KMS-11 (cell line): ENCODE data around the gene PCSK6.

Experiments
- H2AFZ ChIP-seq: fragments of 200-600 bp; sonication (generic); 2 replicates; pipeline ENCODE4 v1.6.1; 2016; ENCODE audit warnings: antibody characterized with exemption, mixed run types, low read depth
- H3K27ac ChIP-seq: fragments of 200-600 bp; sonication (generic); 2 replicates; pipeline ENCODE4 v1.6.1; 2016; ENCODE audit warnings: mild to moderate bottlenecking, mixed run types
- H3K27me3 ChIP-seq: fragments of 200-600 bp; sonication (generic); 2 replicates; pipeline ENCODE4 v1.6.1; 2017; ENCODE audit warnings: mild to moderate bottlenecking, low read depth, mixed run types, moderate library complexity; ENCODE audit not compliant: insufficient read depth
- H3K36me3 ChIP-seq: fragments of 200-600 bp; sonication (generic); 2 replicates; pipeline ENCODE4 v1.6.1; 2017; ENCODE audit warnings: mild to moderate bottlenecking, mixed run types; ENCODE audit not compliant: insufficient read depth
- H3K4me1 ChIP-seq: fragments of 200-600 bp; sonication (generic); 2 replicates; pipeline ENCODE4 v1.6.1; 2016; ENCODE audit warnings: mild to moderate bottlenecking, low read depth, mixed run types; ENCODE audit not compliant: poor library complexity, severe bottlenecking
- H3K4me2 ChIP-seq: fragments of 200-600 bp; sonication (generic); 2 replicates; pipeline ENCODE4 v1.7.0; 2016; ENCODE audit warnings: mild to moderate bottlenecking, mixed run types
- H3K4me3 ChIP-seq: fragments of 200-600 bp; sonication (generic); IDR thresholded peaks from 2 replicates; pipeline ENCODE4 v1.6.1; 2017; ENCODE audit warnings: low read depth, low read length, mixed read lengths; ENCODE audit not compliant: insufficient read depth
- H3K79me2 ChIP-seq: fragments of 200-600 bp; sonication (generic); 2 replicates; pipeline ENCODE4 v1.6.1; 2016; ENCODE audit warnings: low read depth, mixed run types; ENCODE audit not compliant: insufficient read depth
- H3K9ac ChIP-seq: fragments of 200-600 bp; sonication (generic); 2 replicates; pipeline ENCODE4 v1.6.1; 2016; ENCODE audit warnings: mild to moderate bottlenecking, mixed run types
- H4K20me1 ChIP-seq: fragments of 200-600 bp; sonication (generic); 2 replicates; pipeline ENCODE4 v1.6.1; 2016; ENCODE audit warnings: mild to moderate bottlenecking, mixed run types; ENCODE audit not compliant: insufficient read depth
- CTCF ChIP-seq: fragments of 200-600 bp; sonication (generic); conservative IDR thresholded peaks from 2 replicates; pipeline ENCODE4 v1.6.1; 2017; ENCODE audit warnings: low read depth, mild to moderate bottlenecking, antibody characterized with exemption, low read length, moderate library complexity, mixed read lengths

Gene PCSK6

GRCh38 chr15:101286471-101287114 is 202.9 kb downstream of the PCSK6 start:
- H3K36me3 ChIP-seq: peaks cover 25% of the 10 kb centered on the region; the same call in 1 of the 2 replicates
- no peak overlapping the region for H2AFZ ChIP-seq
- peaks cover 2% of the 10 kb centered on the region for H4K20me1 ChIP-seq
- peaks cover 4% of the 10 kb centered on the region for H3K4me1 ChIP-seq
- H3K27ac ChIP-seq: no peak overlapping the region
- TF ChIP-seq CTCF: no peak
- no peaks in the 10 kb centered on the region for H3K27me3 ChIP-seq
- no peak overlapping the region for H3K9ac ChIP-seq
- H3K4me2 ChIP-seq: no peak overlapping the region
- H3K79me2 ChIP-seq: peaks cover 52% of the 10 kb centered on the region
- H3K4me3 ChIP-seq: no peak overlapping the region

GRCh38 chr15:101283931-101284330 is 205.6 kb downstream of the PCSK6 start:
- Histone ChIP-seq H3K27ac (no peak overlapping the region), H3K4me3 (no peak overlapping the region), H3K4me1 (peaks cover 4% of the 10 kb centered on the region), H3K27me3 (no peaks in the 10 kb centered on the region), H3K36me3 (peaks cover 16% of the 10 kb centered on the region; the same call in 1 of the 2 replicates), H3K79me2 (peaks cover 26% of the 10 kb centered on the region; the same call in 1 of the 2 replicates), H4K20me1 (peaks cover 2% of the 10 kb centered on the region; the same call in 1 of the 2 replicates), H2AFZ (no peak overlapping the region), H3K4me2 (no peak overlapping the region), H3K9ac (no peak overlapping the region)
- no peak for TF ChIP-seq CTCF

GRCh38 chr15:101280007-101280406 is 209.5 kb downstream of the PCSK6 start:
- H3K36me3 ChIP-seq: no peaks in the 10 kb centered on the region

GRCh38 chr15:101277943-101278564 is 211.5 kb downstream of the PCSK6 start:
- Histone ChIP-seq H3K4me2 (peak overlapping the region; percentile 76), H2AFZ (no peak overlapping the region; the same call in 1 of the 2 replicates), H3K9ac (no peak overlapping the region), H3K4me3 (no peak overlapping the region), H3K79me2 (peaks cover 21% of the 10 kb centered on the region; the same call in 1 of the 2 replicates), H4K20me1 (no peaks in the 10 kb centered on the region), H3K27ac (no peak overlapping the region), H3K36me3 (peaks cover 10% of the 10 kb centered on the region; the same call in 1 of the 2 replicates), H3K4me1 (peaks cover 29% of the 10 kb centered on the region), H3K27me3 (no peaks in the 10 kb centered on the region)
- TF ChIP-seq CTCF: no peak

More at GRCh38 chr15:101280007-101280406, 209.5 kb downstream of the PCSK6 start:
- Histone ChIP-seq H3K4me2 (no peak overlapping the region), H3K4me3 (no peak overlapping the region), H2AFZ (no peak overlapping the region), H3K9ac (no peak overlapping the region), H3K79me2 (peaks cover 6% of the 10 kb centered on the region; the same call in 1 of the 2 replicates), H3K27ac (no peak overlapping the region), H4K20me1 (no peaks in the 10 kb centered on the region), H3K27me3 (no peaks in the 10 kb centered on the region), H3K4me1 (peaks cover 10% of the 10 kb centered on the region)
- no peak for TF ChIP-seq CTCF
